ENCODE results near the gene GLDC. TPM values are rescaled to one million over a fixed set of nuclear protein-coding genes. Genes with fewer than 3 reads are reported as not detected.

GLDC gene
- total and polyA plus RNA-seq, 2 donors (not counting 1 experiment from before 2014, with no cell fraction given) = 0.71 to 0.86 TPM

DNA sequence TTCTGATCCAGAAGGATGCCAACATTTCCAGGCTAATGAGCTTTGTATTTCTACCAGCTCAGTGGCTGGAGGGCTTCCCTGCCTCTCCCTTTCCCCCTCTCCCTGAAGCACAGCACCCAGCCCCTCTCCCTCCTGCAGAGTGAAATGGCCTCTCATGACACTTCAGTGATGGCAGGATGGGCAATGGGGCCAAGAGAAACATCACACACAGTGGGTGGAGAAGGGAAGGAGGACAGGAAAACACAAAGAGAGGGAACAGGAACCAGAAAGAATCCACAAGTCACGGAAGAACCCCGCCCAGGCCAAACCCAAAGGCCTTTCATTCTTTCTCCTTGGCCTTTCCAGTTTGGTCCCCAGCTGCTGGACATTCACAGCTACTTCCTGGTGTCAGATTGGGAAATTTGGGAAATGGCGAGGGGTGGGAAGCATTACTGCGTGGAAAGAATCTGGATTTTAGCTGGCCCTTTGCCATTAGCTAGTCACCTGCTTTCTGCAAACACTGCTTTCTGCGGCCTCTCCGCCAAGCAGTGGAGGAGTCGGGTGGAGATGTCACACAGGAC is 82.6 kb downstream of the GLDC start:
- no peak overlapping the region for H3K27ac Mint-ChIP-seq
- WGBS (ENCODE audit: insufficient coverage) = 98% methylated on average over 7 of the region's 7 CpGs
- H3K27me3 Mint-ChIP-seq = no peaks in the 10 kb centered on the region
- H3K4me3 Mint-ChIP-seq = no peak overlapping the region
- Histone ChIP-seq H3K79me2 (ENCODE audit: control insufficient read depth, insufficient read depth, low read length) (no peaks in the 10 kb centered on the region), H3K4me3 (ENCODE audit: control extremely low read depth in 1 of 5, extremely low read depth in 1 of 5, insufficient read depth in 1 of 5, low read depth in 2 of 5, low read length in 4 of 5) (no peak overlapping the region), H4K20me1 (ENCODE audit: control insufficient read depth, insufficient read depth, low read length, poor library complexity, severe bottlenecking) (no peaks in the 10 kb centered on the region), H2AFZ (ENCODE audit: insufficient read depth, low read depth, low read length, poor library complexity, severe bottlenecking) (no peak overlapping the region), H3K9me3 (ENCODE audit: control extremely low read depth in 1 of 3, control insufficient read depth in 2 of 3, insufficient read depth in 1 of 3, low read length in 2 of 3) (no peaks in the 10 kb centered on the region), H3K4me2 (replicated peaks; ENCODE audit: low read depth, low read length, poor library complexity, severe bottlenecking) (no peak overlapping the region), H3K27me3 (replicated peaks in 1 of 4; ENCODE audit: control extremely low read depth in 1 of 4, control insufficient read depth in 3 of 4, insufficient read depth in 4 of 4, low read length in 3 of 4) (no peaks in the 10 kb centered on the region), H3K36me3 (replicated peaks in 1 of 2; ENCODE audit: control extremely low read depth in 1 of 2, control insufficient read depth in 1 of 2, extremely low read depth in 1 of 2, insufficient read depth in 2 of 2, low read length in 1 of 2) (no peaks in the 10 kb centered on the region), H3K9ac (ENCODE audit: low read length) (no peak overlapping the region), H3K27ac (ENCODE audit: low read length in 2 of 2) (no peak overlapping the region), H3K4me1 (ENCODE audit: control insufficient read depth in 2 of 2, insufficient read depth in 2 of 2, low read length in 2 of 2) (no peaks in the 10 kb centered on the region)
- H3K9me3 Mint-ChIP-seq (ENCODE audit: insufficient read depth) = no peaks in the 10 kb centered on the region
- POLR2A ChIA-PET = no interaction called here
- intact Hi-C loops (cut with micrococcal nuclease) = no loop called here
- CTCF ChIA-PET = interaction anchor here (0.9 to 1.1 kb wide), 2 partner anchors 92 to 210 kb away, joined by 3 read pairs; no protein-coding TSS in a partner anchor
- no peak for TF ChIP-seq EZH2 (IDR thresholded peaks at IDR 0.05; ENCODE audit: borderline replicate concordance, insufficient read depth, low read depth, low read length, poor library complexity, severe bottlenecking)
- TF ChIP-seq, protein P1, sequence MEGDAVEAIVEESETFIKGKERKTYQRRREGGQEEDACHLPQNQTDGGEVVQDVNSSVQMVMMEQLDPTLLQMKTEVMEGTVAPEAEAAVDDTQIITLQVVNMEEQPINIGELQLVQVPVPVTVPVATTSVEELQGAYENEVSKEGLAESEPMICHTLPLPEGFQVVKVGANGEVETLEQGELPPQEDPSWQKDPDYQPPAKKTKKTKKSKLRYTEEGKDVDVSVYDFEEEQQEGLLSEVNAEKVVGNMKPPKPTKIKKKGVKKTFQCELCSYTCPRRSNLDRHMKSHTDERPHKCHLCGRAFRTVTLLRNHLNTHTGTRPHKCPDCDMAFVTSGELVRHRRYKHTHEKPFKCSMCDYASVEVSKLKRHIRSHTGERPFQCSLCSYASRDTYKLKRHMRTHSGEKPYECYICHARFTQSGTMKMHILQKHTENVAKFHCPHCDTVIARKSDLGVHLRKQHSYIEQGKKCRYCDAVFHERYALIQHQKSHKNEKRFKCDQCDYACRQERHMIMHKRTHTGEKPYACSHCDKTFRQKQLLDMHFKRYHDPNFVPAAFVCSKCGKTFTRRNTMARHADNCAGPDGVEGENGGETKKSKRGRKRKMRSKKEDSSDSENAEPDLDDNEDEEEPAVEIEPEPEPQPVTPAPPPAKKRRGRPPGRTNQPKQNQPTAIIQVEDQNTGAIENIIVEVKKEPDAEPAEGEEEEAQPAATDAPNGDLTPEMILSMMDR (IDR thresholded peaks at IDR 0.05) = no peak
- no peaks in the 10 kb centered on the region for H3K4me1 Mint-ChIP-seq
- ATAC-seq (ENCODE audit: low read depth) (no peak), DNase-seq (no peak)

DNA sequence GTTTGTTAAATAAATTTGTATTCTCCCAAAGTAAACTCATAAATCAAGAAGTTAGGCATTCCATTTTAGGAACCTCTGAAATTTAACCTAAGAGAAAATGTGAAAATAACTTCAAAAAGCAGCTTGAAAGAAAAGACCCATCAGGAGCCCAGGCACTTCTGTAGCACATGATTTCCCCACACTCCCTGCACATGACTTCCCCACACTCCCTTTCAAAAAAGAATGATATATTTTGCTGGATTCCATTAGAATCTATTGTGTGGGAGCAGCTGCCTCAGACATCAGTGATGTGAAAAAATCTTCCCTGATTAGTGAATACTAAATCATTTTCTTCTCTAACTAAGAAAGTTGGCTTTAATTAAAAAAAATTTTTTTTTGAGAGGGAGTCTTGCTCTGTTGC is 83.3 kb downstream of the GLDC start:
- Histone ChIP-seq H3K4me3 (ENCODE audit: control extremely low read depth in 1 of 5, extremely low read depth in 1 of 5, insufficient read depth in 1 of 5, low read depth in 2 of 5, low read length in 4 of 5) (no peak overlapping the region), H4K20me1 (ENCODE audit: control insufficient read depth, insufficient read depth, low read length, poor library complexity, severe bottlenecking) (no peaks in the 10 kb centered on the region), H3K79me2 (ENCODE audit: control insufficient read depth, insufficient read depth, low read length) (no peaks in the 10 kb centered on the region), H3K4me2 (replicated peaks; ENCODE audit: low read depth, low read length, poor library complexity, severe bottlenecking) (no peak overlapping the region), H3K27ac (ENCODE audit: low read length in 2 of 2) (no peak overlapping the region), H3K9me3 (ENCODE audit: control extremely low read depth in 1 of 3, control insufficient read depth in 2 of 3, insufficient read depth in 1 of 3, low read length in 2 of 3) (no peaks in the 10 kb centered on the region), H3K27me3 (replicated peaks in 1 of 4; ENCODE audit: control extremely low read depth in 1 of 4, control insufficient read depth in 3 of 4, insufficient read depth in 4 of 4, low read length in 3 of 4) (no peaks in the 10 kb centered on the region), H3K36me3 (replicated peaks in 1 of 2; ENCODE audit: control extremely low read depth in 1 of 2, control insufficient read depth in 1 of 2, extremely low read depth in 1 of 2, insufficient read depth in 2 of 2, low read length in 1 of 2) (no peaks in the 10 kb centered on the region), H3K9ac (ENCODE audit: low read length) (no peak overlapping the region), H2AFZ (ENCODE audit: insufficient read depth, low read depth, low read length, poor library complexity, severe bottlenecking) (no peak overlapping the region), H3K4me1 (ENCODE audit: control insufficient read depth in 2 of 2, insufficient read depth in 2 of 2, low read length in 2 of 2) (no peaks in the 10 kb centered on the region)
- CTCF ChIA-PET = interaction anchor here (0.9 to 1.1 kb wide), 2 partner anchors 91 to 209 kb away, joined by 3 read pairs; no protein-coding TSS in a partner anchor
- Mint-ChIP-seq H3K9me3 (ENCODE audit: insufficient read depth) (no peaks in the 10 kb centered on the region), H3K27ac (no peak overlapping the region), H3K4me3 (no peak overlapping the region), H3K27me3 (no peaks in the 10 kb centered on the region), H3K4me1 (no peaks in the 10 kb centered on the region)
- intact Hi-C loops (cut with micrococcal nuclease) = no loop called here
- ATAC-seq (ENCODE audit: low read depth) = no peak
- POLR2A ChIA-PET = no interaction called here
- TF ChIP-seq, protein P1 (IDR thresholded peaks at IDR 0.05) = no peak
- no peak for TF ChIP-seq EZH2 (IDR thresholded peaks at IDR 0.05; ENCODE audit: borderline replicate concordance, insufficient read depth, low read depth, low read length, poor library complexity, severe bottlenecking)
- DNase-seq = no peak

All from B cell (primary cell).